Activated T-helper 9 cell treated with anti-CD3 and anti-CD28 coated beads, Interleukin-2, amount 50 U/mL, for 16 hours (primary cell): ENCODE measurements around the gene CD22.
"Not testable (repeated sequence)": the region's sequence is repeated elsewhere in the genome, so short reads cannot be mapped to it uniquely, and the experiment has no call there.

Experiments
- DNase-seq: peaks from one replicate; pipeline ENCODE4 v3.0.0-alpha.2; 2020; ENCODE audit warnings: low read depth

The CD22 gene

DNA sequence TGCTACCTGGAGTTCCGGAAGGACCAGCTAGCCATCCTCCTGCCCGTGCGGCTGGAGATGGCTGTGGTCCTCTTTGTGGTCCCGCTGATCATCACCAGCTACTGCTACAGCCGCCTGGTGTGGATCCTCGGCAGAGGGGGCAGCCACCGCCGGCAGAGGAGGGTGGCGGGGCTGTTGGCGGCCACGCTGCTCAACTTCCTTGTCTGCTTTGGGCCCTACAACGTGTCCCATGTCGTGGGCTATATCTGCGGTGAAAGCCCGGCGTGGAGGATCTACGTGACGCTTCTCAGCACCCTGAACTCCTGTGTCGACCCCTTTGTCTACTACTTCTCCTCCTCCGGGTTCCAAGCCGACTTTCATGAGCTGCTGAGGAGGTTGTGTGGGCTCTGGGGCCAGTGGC, 30.4 kb downstream of the CD22 start:
- not testable (repeated sequence) for DNase-seq

DNA sequence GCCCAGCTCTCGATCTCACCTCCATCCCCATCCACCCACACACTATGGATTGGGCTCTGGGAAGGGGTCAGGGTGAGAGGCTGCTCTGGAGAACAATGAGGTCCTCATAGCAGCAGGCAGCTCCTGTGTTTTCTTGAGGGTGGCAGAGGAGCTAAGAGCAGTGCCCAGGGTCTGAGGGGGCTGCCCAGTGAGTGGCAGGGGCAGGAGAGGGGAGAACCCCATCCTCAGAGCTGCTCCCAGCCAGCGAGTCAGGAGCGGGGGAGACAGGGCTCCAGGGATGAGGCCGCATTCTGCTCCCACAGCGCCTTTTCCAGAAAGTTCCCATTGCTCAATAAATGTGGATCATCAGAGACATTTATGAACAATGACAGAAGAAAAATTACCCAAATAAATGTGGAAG, 31.1 kb downstream of the CD22 start:
- DNase-seq: not testable (repeated sequence)

DNA sequence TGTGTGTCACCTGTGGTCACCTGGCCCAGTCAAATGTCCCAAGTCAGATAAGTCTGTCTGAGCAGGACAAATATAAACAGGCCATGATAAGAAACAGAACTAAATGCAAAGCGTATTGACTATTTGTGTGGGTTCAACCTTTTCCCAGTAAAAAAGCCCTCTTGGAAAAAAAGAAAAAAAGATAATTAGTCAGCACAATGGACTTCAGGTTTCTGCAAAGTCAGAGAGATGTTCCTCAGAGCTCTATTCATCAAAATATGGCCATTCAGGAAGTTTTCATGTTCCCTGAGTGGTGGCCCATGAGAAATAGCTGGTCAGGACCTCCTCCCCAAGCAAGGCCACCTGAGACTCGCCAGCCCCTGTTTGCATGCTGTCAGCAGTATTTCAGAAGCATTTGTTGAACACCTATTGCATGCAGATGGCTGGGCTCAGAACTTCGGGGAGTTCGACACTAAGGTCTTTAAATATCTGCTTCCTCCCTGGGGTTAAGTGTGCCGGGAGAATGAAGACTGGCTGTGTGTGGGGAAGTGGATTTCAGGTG, 32.0 kb downstream of the CD22 start:
- no peak for DNase-seq

DNA sequence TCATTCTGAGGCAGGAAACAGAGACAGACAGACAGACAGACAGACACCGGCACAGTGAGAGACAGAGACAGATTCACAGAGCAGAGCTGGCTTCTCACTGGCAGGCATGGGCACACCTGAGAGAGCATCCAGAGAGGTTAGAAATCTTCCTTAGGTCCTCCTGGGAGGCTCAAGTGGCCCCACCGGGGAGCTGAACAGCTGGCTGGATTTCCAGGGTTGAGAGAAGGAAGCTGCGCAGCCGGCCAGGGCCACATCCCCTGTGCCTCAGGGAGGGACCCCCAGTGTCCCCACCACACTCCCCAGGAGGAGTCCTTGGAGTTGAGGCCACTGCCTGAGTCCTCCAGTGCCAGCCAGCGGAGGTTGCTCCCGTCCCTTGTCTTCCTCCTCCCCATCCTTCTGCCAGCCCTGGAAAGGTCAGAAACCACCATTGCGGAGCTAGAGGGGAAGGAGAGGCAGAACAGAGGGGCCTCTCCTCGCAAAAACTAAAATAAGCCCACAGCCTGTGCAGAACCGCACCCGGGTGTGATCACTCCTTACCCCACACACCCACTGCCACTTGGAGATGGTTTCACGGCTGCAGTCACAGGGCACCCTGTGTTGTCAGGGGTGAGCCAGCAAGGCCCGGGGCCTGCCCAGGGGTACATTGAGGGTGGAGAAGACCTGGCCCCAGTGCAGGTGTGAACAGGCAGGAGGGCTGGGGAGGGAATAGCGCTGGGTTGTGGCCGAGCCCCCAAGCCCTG, 33.4 kb downstream of the CD22 start:
- DNase-seq: no peak

DNA sequence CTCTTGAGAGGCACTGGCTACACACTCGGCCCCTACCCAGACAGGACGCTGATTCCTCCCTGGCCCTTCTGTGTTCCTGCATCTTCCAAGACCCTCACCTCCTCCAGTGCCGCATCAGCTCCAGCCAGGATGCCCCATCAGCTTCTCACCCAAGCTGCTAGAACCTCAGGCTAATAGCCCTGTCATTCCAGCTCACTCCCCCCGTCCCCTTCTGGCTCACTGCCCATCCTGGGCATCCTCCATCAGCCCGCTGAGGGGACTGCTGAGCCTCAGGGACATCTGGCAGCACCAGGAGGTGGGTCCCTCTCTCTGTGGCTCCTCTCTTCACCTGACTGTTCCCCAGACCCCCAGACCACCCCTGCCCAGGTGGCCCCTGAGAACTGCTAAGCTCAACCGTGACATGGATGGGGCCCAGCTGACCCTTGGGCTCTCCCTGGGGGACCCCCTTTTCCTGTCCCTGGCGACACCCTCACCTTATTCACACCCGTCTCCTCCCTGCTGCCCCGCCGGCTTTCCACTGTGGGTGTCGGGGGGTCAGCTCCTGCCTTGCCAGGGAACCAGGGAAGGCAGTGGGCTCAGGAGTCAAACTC, 34.1 kb downstream of the CD22 start:
- DNase-seq: no peak

DNA sequence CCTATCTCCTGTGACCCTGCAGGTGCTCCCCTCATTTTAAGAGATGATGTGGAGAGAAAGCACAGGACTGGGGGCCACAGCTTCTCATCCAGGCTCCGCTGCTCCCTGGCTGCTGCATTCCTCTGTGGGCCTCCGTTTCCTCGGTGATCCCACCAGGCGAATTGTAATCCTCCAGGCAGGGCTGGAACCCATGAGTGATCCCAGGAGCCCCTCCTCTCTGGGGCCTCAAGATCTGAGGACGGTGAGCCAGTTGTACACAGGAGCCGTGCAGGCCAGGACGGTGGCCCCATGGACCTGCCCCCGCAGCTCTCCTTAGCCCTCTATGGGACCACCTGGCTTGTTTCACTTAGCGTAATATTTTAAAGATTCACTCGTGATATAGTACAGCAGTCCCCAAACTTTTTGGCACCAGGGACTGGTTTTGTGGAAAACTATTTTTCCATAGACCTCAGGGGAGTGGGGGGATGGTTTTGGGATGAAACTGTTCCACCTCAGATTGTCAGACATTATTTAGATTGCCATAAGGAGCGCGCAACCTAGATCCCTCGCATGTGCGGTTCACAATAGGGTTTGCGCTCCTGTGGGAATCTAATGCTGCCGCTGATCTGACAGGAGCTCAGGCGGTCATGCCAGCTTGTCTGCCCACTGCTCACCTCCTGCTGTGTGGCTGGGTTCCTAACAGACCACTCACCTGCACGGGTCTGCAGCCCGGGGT, 34.9 kb downstream of the CD22 start:
- no peak for DNase-seq

DNA sequence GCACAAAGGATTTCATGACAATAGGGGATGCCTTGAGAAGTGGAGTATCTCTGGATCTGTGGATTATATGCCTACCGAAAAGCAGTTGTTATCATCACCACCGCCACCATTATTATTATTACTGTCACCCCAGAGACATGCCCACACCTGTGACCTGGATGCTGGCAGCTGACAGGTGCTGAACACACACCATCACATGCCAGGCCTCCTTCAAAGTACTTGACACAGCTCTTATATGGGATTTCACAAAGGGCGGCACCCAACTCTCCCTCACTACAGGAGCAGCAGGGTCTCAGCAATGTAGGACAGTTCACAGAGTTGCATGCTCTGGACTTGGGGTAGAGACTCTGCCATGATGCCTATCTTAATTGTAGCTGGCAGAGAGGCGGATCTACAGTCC, 36.3 kb downstream of the CD22 start:
- DNase-seq: no peak

DNA sequence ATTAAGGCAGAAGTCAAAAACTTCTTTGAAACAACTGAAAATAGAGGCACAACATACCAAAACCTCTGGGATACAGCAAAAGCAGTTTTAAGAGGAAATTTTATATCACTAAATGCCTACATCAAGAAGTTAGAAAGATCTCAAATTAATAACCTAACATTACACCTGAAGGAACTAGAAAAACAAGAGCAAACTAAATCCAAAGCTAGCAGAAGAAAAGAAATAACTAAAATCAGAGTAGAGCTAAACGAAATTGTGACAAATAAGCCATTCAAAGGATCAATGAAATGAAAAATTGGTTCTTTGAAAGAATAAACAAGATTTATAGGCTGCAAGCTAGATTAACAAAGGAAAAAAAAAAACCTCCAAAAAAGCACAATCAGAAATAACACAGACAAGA, 39.4 kb downstream of the CD22 start:
- DNase-seq: no peak

DNA sequence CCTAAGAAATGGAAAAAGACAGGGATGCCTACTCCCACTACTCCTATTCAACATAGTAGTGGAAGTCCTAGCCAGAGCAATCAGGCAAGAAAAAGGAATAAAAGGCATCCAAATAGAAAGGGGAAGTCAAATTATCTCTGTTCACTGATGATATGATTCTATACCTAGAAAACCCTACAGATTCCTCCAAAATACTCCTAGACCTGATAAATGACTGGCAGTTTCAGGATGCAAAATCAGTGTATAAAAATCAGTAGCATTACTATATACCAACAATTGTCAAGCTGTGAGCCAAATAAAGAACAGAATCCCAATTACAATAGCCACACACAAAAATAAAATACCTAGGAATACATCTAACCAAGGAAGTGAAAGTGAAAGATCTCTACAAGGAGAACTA, 40.5 kb downstream of the CD22 start:
- no peak for DNase-seq

DNA sequence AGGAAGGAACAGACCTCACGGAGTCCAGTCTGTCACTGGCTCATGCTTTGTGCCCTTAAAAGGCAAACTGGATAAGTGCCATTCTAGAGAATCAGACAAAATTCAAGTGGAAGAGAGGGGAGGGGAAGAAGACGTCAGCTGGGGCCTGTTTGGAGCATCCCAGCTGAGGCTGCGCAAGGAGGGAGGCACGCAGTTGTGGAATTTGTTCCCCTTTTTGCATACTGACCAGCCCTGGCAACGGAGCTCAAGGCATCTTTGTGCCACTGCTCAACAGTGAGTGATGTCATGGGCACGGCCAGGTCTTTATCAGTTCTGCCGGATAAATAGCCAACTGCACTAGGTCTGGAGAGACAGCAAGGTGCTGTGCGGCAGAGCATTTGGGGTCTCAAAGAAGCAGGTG, 41.7 kb downstream of the CD22 start, which contains the start of gene GPR42:
GPR42 (plus strand) TSS at position 347 of the 400 bp plus-strand sequence. CDS start 292 bp downstream, outside the sequence.
- DNase-seq: no peak

DNA sequence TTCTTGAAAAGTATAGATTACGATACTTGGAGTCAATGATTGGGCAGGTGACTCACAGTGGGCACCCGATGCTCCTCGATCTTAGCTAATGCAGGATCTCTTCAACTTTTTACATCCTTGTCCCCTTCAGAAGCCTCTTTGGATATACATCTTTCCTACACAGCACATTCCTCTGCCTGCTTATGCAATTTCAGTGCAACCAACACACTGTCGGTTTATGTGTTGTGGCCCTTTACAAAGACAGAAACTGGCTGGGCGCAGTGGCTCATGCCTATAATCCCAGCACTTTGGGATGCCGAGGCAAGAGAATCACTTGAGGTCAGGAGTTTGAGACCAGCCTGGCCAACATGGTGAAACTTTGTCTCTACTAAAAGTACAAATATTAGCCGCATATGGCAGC, 44.5 kb downstream of the CD22 start:
- no peak for DNase-seq

DNA sequence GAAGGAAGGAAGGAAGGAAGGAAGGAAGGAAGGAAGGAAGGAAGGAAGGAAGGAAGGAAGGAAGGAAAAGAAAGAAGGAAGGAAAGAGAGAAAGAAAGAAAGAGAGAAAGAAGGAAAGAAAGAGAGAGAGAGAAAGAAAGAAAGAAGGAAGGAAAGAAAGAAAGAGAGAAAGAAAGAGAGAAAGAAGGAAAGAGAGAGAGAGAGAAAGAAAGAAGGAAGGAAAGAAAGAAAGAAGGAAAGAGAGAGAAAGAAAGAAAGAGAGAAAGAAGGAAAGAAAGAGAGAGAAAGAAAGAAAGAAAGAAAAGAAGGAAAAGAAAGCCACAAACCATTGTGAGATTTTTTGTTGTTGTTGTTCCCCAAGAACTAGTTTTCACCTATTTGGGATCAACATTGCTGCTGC, 45.0 kb downstream of the CD22 start:
- not testable (repeated sequence) for DNase-seq

DNA sequence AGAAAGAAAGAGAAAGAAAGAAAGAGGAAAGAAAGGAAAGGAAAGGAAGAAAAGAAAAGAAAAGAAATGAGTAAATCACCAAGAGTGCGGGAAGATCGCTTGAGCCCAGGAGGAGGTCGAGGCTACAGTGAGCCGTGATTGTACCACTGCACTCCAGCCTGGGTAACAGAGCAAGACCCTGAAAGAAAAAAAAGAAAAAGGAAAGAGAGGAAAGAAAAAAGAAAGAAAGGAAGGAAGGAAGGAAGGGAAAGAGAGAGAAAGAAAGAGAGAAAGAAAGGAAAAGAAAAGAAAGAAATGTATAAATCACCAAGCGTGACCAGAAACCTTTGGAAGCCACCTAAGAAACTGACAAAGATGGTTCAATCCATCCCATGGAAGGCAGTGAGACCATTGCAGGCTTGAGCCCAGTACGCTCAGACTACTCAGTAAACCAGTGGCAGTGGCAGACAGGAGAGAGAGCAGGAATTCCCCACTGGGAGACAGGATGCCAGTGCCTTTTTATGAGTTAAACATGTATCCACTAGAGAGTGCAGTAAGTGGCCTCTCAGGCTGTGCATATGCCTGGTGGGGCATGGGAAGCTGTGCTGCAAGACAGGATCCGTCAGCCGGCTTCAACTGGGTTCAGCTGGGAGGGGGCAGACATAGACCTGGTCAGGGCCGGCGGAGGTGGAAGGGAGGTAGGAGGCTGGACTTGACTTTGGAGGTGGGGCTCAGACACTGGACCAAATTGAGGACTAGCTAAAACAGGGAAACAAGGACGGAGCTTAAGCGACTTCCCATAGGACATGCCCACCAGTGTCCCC, 46.7 kb downstream of the CD22 start:
- no peak for DNase-seq

DNA sequence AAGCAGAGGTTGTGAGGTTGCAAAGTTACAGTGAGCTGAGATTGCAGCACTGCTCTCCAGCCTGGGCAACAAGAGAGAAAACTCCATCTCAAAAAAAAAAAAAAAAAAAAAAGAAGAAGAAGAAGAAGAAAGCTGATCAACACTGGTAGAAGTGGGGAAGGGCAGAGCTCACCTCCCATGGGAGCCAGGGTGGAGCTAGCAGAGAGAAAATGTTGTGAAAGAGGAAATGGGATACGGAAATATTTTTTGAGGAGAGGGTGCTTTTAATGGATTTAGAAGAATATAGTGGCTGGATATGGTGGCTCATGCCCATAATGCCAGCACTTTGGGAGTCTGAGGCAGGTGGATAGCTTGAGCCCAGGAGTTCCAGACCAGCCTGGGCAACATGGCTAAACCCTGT, 48.7 kb downstream of the CD22 start:
- no peak for DNase-seq

DNA sequence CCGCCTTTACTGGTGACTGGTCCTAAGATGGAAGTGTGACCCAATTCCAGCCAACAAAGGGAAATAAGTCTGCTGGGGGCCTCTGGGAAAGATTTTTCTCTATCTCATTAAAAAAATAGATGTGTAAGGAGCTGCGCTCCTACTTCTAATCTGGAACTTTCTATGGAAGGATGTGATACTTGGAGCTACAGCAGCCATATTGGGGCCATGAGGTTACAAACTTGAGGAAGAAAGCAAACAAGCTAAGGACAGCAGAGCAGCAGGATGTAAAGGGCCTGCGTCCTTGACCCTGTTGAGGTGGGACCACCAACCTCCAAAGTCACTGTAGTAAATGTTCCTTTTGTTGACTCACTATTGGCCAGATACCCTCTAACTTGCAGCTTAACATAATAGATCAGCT, 49.4 kb downstream of the CD22 start:
- no peak for DNase-seq

DNA sequence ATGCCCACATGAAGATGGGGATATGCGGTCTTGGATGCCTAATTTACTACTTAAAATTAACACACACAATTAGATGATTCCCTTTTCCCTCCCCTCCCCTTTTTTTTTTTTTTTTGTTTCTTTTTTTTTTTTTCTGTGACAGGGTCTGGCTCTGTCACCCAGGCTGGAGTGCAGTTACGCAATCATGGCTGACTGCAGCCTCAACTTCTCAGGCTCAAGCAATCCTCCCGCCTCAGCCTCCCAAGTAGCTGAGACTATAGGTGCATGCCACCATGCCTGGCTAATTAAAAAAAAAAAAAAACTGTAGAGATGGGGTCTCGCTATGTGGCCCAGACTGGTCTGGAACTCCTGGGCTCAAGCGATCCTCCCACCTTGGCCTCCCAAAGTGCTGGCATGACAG, 50.6 kb downstream of the CD22 start:
- DNase-seq: not testable (repeated sequence)

DNA sequence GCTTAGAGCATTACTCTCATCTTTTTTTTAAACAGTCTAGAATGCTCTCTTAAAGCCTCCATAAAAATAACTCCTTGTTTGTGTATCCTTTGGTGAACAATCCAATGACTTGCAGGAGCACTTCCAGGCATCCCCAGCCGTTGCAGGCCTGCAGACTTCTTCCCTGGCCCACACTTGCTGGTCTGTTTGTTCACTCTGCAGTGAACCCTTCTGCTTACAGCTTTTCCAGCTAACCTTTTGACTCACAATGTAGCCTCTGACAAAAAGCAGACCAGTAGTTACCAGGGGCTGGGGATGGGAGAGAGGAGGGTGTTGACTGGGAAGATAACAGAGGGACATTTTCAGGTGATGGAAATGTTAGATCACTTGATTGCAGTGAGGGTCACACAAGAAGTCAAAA, 51.0 kb downstream of the CD22 start:
- no peak for DNase-seq

DNA sequence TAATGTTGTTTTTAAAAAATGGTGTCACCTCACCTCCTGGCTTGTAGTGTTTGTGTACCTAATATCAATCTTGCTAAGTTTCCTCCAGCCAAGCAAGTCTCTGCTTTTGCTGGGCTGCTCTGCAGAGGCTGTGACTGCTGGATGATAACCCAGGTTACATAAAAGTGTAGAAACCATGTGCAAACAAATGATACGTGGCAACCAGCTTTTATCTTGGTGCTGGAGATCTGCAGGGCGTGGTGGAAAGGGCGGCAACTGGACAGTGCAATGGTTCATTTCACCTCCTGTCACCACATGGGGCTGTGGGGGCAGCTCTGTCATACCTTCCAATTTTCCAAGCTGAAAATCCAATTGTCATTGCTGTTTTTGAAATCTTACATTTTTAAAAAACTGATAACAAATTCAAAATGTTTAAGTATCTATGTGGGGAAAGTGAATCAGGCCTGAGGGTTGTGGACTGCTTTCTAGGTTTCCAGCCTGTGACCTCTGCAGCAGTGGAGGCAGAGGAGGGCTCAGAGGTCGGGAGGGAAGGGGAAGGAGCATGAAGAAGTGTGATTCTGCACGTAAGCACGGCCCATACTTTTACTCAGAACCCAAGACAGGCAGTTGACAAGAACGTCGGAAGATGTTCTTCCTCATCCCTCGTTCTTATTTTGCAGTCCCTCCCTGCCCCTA, 51.6 kb downstream of the CD22 start:
- no peak for DNase-seq

DNA sequence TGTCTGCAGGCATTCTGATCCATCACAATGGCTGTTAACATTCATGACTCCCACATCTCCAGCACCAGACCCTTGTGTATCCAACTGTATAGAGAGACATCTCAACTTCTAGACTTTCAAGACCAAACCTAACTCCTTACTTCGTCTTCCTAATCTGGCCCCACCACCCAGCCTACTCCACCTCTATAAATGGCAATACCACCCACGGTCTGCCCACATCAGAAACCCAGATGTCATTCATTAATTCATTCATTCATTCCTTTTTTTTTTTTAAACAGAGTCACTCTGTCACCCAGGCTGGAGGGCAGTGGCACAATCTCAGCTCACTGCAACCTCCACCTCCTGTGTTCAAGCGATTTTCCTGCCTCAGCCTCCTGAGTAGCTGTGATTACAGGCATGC, 52.3 kb downstream of the CD22 start:
- no peak for DNase-seq

DNA sequence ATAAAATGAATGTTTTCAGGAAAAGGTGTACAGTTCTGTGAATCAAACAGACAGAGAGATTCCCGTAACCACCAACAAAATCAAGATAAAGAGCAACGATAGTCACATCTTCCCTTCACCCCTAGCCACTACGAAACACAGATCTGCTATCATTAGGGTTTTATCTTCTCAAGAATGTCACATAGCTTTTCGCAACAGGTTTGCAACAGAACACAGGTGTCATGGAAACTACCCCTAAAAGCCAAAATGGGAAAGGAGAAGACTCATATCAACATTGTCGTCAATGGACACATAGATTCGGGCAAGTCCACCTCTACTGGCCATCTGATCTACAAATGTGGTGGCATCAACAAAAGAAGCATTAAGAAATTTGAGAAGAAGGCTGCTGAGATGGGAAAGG, 52.9 kb downstream of the CD22 start:
- no peak for DNase-seq

DNA sequence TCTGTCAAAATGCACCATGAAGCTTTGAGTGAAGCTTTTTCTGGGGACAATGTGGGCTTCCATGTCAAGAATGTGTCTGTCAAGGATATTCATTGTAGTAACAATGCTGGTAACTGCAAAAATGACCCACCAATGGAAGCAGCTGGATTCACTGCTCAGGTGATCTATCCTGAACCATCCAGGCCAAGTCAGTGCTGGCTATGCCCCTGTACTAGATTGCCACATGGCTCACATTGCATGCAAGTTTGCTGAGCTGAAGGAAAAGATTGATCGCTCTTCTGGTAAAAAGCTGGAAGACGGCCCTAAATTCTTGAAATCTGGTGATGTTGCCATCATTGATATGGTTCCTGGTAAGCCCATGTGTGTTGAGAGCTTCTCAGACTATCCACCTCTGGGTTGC, 54.5 kb downstream of the CD22 start:
- no peak for DNase-seq
